Bone marrow (tissue), 2 donors: ENCODE measurements around the gene SOX6.

Experiments
- DNase-seq, 2 donors: peaks; one replicate each; lab custom pipeline; 2025; lab: John Stamatoyannopoulos, UW

SOX6 gene

DNA sequence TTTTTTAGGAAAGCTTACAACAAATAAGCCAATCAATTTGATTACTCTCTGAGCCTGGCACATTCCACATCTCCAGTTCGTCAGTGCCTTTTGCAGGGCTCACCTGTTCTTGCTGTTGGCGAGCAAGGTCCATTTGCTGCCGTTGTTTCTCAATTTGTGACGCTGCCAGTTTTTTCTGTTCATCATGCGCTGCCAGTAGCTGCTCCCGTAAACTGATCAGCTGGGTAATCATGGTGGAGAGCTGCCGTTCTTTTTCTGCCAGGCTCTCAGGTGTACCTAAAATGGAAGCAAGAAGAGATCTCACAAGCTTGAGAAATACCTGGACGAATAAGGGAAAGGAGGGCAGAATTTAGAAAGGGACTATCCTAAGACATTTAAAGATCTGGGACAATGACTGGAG, 169.7 kb downstream of the SOX6 start:
- no peak for DNase-seq

DNA sequence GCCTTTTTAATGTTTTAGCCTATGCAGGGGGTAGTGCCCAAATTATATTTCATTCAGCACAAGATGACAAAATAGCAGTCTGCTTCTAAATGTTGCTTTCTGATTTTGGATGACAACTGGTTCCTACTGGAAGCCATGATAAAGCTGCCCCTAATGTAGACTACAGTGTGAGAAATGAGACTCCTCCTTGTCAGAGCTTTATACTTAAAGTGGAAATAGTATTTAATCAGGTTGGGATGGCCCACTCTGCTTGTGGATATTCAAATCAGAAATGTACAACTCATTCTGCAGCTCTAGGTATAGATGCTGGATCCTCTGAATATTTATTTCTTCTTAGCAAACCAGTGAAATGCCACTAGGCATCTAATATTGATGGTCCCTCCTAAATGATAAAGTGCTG, 171.3 kb downstream of the SOX6 start:
- DNase-seq: no peak

DNA sequence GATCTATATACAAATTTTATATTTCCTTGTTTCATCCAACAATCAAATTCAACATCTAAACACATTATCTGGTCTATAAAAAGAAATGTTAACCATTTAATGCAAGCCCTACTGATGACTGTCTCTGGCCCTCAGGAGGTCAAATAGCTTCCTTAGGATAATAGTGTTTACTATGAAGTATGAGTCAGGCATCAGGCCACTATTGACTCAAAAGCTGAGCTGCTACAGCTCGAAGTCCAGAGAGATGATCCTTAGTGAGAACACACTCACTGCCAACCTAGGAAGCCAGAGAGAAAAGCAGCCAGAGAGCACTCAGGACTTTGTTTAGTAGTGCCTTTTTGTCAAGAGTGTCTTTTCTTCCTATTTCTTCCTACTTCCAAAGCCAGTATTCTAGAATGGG, 171.8 kb downstream of the SOX6 start:
- no peak for DNase-seq

DNA sequence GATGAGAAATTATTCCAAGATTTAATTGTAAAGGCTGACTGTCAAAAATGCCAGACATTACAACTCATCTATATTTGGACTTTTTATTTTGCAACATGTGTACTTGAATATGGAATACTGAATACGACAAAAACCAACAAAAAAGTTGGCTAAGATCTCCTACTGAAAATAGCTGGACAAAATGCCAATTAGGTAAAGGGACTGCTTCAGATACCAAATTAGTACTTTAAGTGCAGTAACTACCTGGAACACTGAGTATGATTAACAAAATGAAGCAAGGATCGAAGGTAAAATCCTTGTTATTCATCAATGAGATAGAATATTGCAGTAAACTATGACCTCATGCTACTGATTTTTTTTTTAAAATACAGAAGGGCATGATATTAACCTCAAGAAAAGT, 173.8 kb downstream of the SOX6 start:
- no peak for DNase-seq

DNA sequence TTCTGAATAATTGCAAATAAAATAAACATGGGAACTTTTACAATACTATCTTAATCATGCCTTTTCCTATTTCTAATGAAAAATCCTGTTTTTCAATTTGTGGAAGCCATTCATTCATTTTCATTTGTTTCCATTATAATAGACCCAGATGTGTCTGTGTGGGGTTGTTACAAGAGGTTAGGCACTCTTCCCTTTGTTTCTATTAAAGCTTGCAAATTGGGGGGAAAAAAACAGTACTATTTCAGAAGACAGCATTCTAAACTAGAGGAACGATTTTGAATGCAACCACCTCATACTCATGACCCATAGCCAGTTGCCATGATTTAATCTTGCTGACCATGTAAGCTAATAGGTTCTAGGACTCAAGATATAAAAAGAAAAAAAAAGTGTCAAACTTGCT, 175.5 kb downstream of the SOX6 start:
- DNase-seq: no peak

DNA sequence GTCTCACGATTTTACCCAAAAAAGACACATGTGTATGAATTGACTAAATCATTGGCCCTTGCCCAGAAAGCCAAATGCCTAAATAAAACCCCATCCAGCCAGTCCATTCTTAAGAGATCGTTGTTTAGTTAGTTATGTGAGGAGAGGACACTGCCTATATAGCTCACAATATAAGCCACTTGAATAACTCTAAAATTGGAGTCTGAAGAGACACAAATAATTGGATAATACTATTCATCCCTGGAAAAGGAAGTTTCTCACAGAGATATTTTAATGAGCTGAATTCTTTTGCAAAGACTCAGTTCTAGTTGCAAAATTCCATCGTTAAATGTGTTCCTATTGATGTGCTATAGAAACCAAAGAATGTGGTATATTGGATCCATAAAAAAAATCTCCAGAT, 176.7 kb downstream of the SOX6 start:
- DNase-seq: no peak

DNA sequence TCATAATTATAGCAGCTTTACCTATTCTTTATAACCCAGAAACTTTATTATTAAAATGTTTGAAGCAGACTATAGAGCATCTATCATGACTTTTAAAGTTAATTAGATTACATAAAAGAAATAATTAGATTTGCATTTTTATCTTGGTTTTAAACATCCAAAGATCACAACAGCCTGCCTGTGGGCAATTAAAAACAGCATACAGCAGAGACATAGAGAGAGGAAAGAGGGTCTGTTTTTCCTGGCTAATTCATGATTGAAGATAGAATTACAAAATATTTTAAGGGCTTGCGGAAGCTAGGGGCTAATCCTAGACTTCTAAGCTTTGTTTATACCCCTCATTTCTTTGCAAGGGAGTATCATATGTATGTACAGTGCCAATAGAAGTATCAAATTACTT, 178.1 kb downstream of the SOX6 start:
- DNase-seq: no peak

DNA sequence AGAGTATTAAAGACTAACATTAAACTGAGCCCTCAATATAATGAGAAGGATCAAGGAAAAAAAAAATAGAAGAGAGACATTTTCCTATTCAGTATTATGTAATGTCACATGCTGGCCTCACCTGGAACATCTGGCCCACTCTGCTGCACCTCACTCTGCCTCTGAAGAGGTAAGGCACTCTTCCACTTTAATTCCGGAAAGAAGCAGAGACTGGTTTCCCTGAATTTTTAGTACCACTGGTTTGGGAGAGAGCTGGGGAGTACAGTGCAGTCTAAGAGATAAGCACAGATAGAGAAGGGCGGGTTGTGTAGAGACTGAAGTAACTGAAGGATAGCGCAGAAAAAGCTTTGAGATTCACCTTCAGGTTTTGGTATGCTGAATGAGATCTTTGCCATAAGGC, 178.7 kb downstream of the SOX6 start:
- no peak for DNase-seq

DNA sequence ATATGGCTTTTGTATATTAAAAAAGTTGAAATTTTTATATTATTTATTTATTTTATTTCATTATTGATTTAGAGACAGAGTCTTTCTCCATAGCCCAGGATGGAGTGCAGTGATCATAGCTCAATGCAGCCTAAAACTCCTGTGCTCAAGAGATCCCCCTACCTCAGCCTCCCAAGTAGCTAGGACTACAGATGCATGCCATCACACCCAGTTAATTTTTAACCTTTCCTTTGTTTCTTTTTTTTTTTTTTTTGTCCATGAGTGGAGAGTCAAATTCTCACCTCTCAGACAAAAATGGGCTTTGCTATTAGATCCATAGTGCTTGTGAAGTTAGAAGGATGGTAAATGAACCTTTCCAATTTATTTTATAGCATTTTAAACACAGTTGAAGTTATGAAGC, 182.5 kb downstream of the SOX6 start:
- DNase-seq: no peak

DNA sequence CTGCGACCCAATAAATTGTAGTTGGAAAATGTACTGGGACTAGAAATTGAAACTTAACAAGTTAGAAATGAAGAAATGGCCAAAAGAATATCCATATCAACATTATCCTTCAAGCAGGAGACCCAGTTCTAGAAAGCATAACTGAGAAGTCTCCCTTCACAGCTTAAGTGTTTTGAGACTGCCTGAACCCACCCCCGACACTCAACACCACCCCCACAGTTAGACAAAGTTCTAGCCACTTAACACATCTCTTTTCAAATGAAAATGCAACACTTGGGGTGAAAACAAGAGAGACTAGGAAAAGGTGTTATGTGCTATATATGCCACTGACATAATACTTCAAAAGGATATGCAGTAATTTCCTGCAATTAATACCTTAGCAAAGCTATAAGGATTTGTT, 184.5 kb downstream of the SOX6 start:
- DNase-seq: no peak

DNA sequence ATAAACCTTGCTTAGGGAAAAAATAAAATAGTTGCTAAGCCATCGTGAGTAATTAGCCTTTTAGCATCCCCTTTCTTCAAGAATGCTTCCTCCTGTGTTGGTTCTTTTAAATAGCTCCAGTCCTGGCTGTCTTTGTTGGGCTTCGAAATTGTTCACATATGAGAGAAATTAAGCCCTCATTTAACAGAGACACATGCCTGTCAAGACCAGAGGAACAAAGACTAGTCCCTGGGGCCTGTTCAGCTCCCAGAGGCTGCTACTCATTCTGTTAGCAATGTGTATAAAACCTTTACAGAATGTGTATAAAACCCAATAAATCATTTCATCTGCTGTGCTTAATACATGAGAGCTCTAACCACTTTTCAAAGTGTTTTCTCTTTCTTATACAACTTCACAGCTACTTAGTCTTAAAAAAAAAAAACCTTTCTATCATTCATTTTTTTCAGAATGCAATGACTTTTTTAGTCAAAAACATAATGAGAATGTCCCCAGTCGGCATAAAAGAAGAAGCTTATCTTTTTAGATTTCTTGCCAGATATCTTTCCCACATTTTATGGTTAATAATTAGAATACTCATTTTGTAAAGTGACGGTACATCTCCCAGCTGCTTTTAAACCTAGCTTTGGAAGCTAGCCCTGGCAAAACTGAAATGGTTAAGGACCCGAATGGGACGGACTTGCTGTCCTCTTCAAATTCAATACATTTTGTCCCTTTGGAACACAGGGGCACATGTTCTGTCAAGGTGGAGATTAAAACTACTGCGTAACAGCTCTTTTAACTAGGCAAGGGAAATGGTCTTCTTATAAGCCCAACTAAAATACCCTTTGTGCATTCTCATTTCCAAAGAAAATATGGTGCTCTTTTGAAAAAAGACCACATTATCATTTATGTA, 186.1 kb downstream of the SOX6 start:
- DNase-seq: no peak

DNA sequence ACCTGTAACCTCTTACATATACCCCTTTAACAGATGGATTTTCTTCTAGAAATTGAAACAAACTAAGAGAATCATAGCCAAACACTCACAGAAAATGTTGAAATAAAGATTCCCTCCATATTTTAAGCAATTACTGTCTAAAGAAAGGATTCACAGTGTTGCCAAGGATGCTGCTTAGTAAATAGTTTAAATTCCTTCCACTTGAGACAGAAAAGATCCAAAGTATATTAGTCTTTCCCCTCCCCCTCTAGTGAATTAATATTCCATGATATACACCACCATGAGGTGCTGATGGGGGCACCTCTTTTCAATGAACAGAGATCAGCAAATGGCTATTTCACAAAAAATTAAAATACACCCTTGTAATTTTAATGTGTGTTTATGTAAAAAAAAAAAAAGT, 186.8 kb downstream of the SOX6 start:
- DNase-seq: no peak

DNA sequence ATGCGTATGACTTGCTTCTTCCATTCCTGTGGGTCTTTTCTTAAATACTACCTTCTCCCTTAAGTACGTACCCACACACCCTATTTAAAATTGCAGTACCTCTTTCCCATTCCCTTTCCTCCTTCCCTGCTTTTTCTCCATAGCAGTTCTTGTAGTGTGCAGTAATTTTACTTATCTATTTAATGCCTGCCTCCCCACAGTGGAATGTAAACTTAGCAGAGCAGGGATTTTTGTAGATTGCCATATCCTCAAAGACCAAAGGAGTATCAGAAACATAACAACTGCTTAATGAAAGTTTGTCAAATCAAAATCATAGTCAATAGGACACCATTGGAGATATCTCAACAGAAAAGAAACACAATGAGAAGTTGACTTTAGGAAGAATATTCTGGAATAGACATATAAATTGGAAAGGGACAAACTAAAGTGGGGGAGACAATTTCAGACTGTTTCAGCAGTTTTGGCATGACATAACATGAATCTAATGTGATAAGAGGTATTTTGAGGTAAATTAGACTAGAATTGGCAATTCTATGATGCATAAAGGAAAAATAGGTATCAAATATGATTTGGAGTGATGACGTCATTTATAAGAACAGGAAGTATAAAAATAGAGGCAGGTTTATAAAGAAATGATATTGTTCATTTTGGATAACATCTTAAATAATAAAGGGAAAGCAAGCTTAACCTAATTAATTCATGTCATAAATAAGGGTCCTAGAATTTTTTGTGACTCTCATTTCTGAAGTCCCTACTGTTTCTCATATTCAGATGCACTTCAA, 188.4 kb downstream of the SOX6 start:
- DNase-seq: no peak

DNA sequence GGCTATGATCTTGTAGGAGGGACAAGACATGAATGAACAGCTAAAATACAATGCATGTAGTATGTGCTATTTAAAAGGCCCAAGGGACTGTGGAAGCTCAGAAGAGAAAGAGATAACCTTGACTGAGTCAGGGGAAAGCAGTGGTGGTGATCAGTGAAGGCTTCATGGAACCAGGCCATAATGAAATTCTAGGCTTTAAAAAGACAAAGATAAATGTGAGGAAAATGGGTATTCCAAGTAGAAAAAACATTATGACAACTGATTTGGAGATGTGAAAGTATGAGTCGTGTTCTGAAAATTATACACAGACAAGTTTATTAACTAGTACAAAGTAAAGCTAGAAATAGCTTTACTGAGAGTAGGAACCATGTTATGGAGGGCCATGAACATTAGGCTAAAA, 189.8 kb downstream of the SOX6 start:
- no peak for DNase-seq

DNA sequence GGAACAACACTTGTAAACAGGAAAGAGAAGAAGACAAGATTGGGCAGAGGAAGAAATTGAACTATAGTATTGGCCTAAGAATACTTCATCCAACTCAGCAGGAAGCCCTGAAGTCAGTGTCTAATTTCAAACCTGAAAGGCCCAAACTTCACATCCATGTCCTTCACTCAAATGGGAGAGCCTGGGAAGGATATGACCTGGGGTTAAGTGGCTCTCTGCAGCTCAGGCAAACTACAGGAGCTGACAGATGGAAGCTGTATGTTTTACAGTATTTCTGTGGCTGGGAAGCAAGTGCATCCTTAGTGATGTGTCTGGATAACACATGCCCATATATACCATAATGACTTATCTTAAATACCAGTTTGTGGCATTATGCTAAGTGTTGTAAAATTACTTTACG, 196.2 kb downstream of the SOX6 start:
- no peak for DNase-seq

DNA sequence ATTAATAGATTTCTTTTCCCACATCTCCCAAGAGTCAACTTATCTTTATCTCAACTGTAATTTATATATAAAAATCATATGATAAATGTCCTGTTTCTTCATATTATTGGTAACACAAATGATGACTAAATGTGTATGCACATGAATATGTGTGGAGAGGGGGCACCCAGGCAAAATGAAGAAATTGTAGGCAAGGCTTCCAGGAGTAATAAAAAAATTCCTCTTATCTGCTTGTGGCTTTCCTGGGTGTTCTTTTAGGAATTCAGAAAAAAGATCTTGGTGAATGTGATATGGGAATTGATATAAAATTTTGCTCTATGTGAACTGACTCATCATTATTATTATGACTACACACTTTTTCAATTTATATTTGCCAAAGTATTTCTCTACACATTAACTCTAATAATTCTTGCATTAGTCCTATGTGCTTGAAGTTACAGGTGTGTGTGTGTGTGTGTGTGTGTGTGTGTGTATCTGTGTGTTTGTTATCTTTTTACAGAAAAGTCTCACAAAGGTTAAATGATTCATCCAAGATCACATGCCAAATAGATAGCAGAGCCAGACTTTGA, 197.8 kb downstream of the SOX6 start:
- DNase-seq: no peak

DNA sequence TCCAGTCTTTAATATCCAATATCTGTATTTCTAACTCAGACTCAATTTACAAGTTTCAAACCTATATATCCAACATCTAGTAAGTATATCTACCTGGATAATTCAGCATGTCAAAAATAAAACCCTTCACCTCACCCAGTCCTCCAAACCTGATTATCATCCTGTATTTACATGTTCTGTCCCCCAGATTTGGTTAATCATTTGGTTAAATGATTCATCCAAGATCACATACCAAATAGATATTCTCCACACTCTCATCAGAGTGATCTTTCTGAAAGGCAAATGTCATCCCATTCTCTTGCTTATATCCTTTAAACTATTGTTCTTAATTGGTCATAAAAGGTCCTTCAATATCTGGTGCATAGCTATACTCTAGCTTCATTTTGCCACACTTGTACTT, 199.0 kb downstream of the SOX6 start:
- DNase-seq: no peak

DNA sequence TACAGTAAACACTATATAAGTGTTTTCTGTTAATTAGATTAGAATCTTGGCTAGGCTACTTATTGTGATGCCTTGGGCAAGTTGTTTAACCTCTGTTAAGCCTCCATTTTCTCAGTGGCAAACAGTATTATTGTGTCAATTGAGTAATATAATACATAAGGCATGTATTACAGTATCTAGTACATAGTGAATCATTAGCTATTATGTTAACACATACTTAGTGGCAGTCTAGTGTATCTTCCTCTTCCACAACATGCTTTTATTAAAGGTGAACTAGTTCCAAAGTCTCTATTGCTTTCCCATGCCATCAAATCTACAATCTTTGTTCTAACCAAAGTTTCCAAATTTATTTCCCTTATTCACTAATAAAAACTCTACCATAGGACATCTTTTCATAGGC, 200.9 kb downstream of the SOX6 start:
- DNase-seq: no peak

DNA sequence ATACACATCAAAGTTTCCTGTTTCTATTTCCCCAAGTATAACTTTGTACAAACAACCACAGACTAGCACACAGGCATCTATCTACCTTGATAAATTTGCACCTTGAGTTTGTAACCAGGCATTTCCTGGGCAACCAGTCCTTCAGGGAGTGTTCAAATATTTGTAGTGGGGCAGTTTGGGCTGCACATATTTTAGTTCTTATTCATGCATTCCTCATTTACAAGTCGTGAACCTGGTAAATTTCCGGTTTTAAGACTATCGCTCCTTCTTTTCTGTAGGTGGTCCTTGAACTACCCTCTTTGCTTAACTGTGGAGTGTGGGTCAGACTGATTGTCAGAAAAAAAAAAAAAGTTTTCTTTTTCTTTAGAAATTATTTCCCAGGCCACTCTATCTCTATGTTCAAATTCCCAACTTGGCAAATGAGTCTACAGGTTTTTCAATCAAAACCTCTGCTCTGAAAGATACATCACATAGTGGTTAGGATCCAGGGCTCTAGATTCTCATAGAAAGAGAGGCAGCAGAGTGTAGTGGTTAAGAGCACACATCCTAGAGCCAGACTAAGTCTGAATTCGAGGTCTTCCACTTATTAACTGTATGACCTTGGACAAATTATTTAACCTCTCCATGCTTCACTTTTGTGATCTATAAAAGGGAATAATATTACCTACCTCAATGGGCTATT, 201.5 kb downstream of the SOX6 start:
- no peak for DNase-seq

DNA sequence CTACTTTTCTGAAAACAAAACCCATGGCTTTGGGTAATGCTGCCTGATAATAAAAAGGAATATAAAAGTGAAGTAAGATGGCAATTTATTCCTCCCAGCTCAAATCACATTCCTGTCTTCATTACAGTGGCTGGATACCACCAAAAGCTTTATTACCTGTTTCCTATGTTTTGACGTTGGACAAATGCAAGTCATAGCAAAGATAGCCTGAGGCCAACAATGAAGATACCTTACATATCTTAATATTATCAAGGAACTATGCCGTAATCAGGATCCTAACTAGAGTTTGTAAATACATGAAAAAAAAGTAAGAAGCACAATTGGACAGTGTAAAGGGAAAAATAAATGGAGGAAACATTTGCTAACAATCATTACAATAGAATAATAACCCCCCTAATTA, 202.4 kb downstream of the SOX6 start:
- no peak for DNase-seq

DNA sequence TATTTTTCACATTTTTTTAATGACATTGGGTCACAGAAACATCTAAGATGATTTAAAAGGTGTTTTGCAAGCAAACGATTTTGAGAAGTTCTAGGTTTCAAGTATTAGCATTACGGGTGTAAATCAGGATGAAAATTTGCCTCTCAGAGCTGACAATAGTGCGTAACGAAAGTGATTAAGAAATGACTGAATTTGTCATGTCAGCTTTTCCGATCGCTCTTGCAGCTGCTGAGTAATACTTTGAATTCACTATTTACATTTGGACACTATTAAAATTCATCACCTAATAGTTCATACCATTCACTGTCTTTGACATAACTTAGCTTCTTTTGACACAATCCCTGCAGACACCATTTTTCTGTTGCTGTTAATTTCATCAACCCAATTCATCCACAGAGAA, 205.2 kb downstream of the SOX6 start:
- no peak for DNase-seq

DNA sequence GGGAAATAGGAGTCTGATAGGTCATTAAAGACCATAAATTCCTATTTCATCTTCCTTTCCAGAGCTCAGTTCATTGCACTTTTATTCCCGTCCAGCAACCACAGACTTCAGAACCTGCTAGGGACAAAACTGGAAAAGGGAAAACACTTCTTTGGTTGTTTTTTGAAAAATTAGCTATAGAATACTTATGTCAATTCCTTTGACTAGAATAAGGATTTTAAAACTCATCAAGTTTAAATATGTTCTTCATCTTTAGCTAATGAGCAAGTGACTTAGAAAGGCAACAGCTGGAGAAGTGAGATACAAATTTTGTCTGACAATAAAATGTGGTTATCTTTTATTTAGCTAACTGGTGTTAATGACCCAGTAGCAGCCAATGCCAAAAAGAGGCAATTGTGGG, 206.9 kb downstream of the SOX6 start:
- DNase-seq: no peak
